Measurements from ENCODE around the gene FBXW11.
"Not testable (repeated sequence)": the region's sequence is repeated elsewhere in the genome, so short reads cannot be mapped to it uniquely, and the experiment has no call there.

The FBXW11 gene

GRCh38 chr5:171951218-171951617 is 55.2 kb downstream of the FBXW11 start:
- DNase-seq: no peak

- no peak for DNase-seq
Observed at GRCh38 chr5:171946000-171946781, 60.2 kb downstream of the FBXW11 start.

DNA sequence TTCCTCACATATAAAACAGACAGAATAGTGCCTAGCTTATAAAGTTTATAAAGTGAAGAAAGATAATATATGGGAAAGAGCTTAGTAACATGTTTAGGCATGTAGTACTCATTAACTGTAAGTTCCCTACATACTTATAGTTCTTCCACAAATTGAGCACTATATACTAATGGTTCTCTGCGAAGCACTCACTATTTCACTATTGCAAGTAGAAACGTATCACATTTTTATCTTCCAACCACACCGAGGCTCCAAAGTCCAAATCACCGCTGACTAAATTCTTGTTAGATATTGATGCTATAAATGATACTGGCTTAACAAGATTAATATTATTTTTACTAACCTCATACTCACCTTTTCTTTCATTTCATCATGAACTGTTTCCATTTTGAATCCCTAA is 61.0 kb downstream of the FBXW11 start:
- no peak for DNase-seq

GRCh38 chr5:171945066-171945465 is 61.4 kb downstream of the FBXW11 start:
- DNase-seq: no peak

DNA sequence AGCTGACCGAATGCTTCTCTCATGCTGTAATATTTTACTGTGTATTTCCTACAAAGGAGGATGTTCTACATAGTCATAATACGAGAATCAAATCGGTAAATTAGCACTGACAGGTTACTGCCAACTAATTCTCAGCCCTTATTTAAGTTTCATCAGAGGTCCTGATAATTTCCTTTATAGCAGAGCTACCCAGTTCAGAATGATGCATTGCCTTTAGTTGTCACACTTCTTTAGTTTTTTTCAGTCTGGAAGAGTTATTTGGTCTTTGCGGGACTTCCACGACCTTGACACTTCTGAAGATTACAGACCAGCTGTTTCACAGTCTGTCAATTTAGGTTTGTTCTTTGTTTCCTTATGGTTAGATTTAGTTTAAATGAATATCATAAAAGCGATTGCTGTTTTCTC is 64.3 kb downstream of the FBXW11 start:
- DNase-seq: not testable (repeated sequence)

DNA sequence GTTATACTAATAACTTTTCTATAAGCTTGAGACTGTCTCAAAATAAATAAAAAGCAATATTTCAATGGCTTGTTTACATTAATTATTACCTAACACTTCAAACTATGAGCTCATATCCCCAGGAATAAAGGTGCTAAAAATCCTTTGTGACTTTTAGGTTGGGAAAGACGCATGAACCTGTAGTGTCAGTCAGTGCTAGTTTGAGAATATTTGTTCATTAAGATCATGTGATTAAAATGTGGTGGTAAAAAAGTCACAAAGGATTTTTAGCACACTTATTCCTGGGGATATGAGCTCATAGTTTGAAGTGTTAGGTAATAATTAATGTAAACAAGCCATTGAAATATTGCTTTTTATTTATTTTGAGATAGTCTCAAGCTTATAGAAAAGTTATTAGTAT is 64.8 kb downstream of the FBXW11 start:
- DNase-seq: not testable (repeated sequence)

DNA sequence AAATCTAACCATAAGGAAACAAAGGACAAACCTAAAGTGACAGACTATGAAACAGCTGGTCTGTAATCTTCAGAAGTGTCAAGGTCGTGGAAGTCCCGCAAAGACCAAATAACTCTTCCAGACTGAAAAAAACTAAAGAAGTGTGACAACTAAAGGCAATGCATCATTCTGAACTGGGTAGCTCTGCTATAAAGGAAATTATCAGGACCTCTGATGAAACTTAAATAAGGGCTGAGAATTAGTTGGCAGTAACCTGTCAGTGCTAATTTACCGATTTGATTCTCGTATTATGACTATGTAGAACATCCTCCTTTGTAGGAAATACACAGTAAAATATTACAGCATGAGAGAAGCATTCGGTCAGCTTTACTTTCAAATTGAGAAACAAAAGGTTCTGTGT is 65.2 kb downstream of the FBXW11 start:
- DNase-seq: not testable (repeated sequence)

GRCh38 chr5:171939951-171940350 is 66.5 kb downstream of the FBXW11 start:
- DNase-seq: no peak

DNA sequence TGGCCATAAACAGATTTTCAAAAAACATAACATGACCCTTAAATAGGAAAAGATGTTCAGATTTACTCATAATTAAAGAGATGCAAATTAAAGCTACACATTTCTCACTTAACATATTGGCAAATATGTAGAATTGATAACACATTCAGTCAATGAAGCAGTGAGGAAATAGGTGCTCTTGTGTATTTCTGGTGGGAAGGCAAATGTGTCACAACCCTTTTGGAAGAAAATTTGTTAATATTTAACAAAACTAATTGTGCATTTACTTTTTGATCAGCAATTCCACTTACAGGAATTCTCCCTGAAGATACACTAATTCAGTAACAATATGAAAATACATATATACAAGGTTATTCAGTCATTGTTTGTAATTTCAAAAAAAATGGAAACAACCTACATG is 68.1 kb downstream of the FBXW11 start:
- no peak for DNase-seq

DNA sequence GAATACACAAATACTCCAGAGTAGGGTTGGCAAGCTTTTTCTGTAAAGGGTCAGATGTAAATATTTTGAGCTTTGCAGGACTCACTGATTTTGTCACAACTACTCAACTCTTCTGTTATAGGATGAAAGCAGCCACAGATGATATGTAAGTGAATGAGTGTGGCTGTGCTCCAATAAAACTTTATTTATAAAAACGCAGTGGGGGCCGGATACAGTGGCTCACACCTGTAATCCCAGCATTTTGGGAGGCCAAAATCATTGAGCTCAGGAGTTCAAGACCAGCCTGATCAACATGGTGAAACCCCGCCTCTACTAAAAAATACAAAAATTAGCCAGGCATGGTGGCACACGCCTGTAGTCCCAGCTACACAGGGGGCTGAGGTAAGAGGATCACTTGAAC is 69.1 kb downstream of the FBXW11 start:
- DNase-seq: no peak

GRCh38 chr5:171934586-171934985 is 71.9 kb downstream of the FBXW11 start:
- no peak for DNase-seq

DNA sequence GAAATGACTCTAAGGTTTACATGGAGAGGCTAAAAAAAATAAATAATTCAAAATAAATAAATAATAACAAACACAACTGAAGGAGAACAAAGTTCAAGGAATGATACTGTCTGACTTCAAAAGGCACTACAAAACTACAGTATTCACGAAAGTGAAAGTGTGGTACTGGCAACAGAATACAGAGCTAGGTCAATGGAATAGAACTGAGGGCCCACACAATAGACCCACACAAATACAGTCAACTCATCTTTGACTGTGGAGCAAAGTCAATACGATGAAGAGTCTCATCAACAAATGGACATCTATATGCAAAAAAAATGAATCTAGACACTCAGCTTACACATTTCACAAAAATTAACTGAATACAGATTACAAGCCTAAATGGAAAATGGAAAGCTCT is 75.3 kb downstream of the FBXW11 start:
- no peak for DNase-seq

DNA sequence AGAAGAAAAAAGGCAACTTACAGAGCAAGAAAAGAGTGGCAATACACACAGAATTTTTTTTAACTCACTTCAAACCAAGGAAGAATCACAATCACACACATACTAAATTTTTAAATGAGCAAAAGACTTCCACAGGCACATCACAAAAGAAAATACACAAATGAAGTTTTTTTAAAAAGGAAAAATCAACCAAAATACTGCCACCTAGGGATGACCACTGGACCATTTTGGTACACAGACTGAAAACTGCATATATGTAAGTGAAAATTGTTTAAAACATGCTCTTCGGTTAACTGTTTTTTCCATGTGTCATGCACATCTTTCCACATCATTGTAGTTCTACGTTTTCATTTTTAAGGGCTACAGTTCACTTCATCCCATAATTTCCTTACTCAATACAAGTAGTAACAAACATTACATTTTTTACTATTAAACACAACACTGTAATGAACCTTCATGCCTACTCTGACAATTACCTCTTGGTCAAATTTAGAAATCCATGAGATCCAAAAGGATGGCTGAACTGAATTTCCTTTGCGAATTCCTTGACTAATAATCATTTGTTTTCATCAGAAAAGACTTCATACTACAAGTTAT is 79.0 kb downstream of the FBXW11 start:
- DNase-seq: no peak

GRCh38 chr5:171926311-171926710 is 80.1 kb downstream of the FBXW11 start:
- no peak for DNase-seq

DNA sequence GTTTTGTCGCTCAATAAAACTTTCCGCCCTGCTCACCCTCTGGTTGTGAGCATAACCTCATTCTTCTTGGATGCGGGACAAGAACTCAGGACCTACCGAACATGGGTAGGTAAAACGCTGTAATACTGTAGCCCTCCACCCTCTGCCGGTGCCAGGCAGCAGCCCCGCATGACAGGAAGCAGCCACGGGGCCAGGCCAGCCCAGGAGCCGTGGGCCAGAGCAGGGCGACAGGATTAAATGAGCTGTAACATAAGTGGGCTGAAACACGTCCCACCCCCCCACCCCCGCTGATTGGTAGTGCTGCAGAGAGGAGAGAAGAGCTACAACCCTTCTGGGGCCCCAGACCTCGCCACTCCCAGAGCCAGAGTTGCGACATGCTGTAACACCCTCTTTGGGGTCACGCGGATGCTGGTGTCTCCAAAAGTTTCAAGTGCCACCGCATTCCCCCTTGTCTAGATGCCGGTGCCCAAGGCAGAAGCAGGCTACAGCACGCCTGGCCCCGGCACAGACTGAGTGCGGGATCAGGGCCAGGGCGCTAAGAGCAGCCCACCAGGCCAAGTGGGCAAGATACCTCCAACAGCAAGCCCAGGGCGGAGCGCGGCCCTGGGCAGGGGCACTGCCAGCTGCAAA is 81.8 kb downstream of the FBXW11 start:
- no peak for DNase-seq

DNA sequence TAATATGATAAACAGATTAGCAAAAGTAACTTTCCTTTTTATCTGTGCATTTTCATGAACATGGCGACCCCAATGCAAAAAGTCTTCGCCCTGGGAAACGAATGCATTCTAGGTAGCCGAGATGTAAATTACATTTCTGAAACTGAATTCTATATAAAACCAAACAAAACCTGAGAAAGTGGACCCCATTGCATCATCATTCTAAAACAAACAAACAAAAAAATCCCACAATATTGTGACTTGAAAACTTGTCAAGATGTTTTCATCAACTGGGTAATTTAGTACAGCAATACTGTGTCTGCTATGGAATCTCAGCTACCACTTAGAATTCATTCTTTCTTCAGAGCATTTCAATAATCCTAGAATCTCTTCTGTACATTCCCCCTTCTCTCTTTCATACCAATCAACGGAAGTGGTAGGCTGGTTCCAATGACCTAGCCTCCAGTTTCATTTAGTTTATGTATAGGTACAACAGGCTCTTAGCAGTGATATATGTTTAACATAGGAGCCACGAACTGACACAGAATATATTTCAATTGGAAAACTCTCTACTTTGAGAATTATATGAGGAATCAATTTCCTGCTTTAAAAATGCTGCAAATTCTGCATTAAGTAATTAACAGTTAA is 85.6 kb downstream of the FBXW11 start:
- DNase-seq: no peak

- not testable (repeated sequence) for DNase-seq
Observed at GRCh38 chr5:171915700-171916099, 90.7 kb downstream of the FBXW11 start.

DNA sequence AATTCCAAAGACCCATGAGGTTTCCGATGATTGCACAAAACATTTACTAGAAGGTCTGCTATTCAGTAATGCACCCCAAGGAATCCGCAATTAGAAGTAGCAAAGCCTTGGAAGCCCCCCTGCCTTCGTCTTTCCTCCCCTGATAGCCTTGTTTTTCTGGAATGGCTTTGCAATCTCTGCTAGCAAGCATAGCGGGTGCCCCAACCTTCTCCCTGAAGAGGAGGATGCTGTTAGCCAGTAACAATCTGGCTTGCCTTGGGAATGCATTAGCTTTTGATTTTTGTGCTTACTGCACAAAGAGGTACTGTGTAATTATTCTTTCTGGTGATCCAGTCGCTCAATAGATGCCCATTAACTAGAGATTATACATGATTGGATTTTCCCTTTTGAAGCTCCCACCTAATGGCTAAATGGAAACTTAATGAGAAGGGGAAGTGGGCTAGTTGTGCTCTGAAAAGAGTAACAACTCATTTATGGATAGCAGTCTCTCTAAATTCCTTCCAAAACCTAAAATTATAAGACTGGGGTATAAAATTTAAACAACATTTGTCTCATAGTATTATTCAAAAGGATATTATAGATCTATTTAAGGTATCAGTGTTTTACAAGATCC is 91.6 kb downstream of the FBXW11 start:
- no peak for DNase-seq

DNA sequence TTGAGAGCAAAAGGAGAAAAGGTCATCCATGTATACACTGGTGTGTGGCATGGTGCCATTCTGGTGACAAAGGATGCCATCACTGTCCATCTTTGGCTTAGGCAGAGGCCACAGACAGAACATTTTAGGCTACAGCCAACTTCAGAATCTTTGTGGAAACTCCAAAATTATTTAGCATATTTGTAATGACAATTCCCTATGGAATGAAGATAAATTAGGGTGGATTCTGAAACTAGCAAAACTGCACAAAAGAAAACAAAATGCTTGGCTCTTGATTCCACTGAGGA is 92.5 kb downstream of the FBXW11 start:
- DNase-seq: no peak

- no peak for DNase-seq
Observed at GRCh38 chr5:171911152-171911551, 95.3 kb downstream of the FBXW11 start.

DNA sequence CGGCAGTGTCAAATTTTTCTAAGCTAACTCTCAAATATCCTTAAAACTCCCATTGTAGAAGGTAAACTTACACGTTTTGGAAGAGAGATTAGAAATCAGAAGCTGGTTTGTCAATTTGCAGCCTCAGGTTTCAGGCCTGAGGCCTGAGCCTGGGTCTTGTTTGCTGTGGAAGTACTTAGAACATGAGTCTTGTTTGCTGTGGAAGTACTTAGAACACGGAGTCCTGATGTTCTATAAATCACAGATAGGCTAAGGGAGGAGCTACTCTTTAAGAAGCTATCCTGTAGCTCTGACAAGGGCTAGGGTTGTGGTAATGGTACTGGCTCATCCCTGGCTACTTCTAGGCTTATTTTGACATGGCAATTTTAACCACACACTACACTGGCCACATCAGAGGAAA is 97.8 kb downstream of the FBXW11 start:
- no peak for DNase-seq

DNA sequence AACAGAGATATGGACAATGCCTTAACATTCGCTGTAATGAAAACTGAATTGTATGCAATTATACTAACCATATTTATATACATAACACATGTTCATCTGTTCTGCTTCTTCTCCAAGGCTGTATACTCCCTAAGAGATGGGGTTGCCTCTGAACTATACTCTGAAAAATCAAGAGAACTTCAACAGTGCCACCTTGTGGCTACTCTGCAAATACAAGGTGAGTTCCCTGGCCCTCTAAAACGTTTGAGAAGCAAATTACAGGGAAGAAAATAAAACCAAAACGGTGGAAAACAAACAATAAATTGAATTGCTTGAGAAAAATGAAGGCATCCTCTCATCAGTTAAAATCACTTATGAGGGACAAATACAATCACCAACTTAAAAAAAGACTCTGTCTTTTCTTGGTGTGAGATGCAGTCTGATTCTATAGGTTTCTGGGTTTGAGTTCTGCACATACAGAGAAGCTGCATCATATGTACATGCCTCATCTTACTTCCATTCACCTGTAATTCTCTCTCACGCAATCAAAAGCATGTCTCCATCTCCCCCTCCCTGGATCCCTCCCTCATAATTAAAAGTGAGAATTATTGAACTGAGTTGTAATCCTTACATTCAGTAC is 98.6 kb downstream of the FBXW11 start:
- peak; percentile 22 for DNase-seq

Measured in NCI-H446 treated with DMSO at 0.1 percent for 48 hours (cell line).